ENCODE measurements around the gene CYBRD1.

GRCh38 chr2:171480908-171481307 is 41.4 kb upstream of the CYBRD1 start:
- no peak for TF ChIP-seq CTCF (IDR thresholded peaks at IDR 0.05; ENCODE audit: insufficient read depth, low read length)
- TF ChIP-seq REST (IDR thresholded peaks at IDR 0.05; ENCODE audit: insufficient replicate concordance, low read depth), result no peak
- TF ChIP-seq POLR2AphosphoS5 (IDR thresholded peaks at IDR 0.05; ENCODE audit: low read depth), result no peak

All from HL-60 (cell line).